Stimulated activated CD4-positive, alpha-beta T cell treated with anti-CD3 and anti-CD28 coated beads, Interleukin-1b, Interleukin-23, amount 100 ng/mL, for 4 hours (primary cell): ENCODE results near the gene SDK1.

Experiments used
- DNase-seq, 2 donors: peaks; one replicate each; pipeline ENCODE4 v3.0.0-alpha.2; 2020; ENCODE audit warnings: low read depth in 2 of 2

SDK1 gene

GRCh38 chr7:4045450-4045849, 744.4 kb downstream of the SDK1 start:
- DNase-seq, result no peak

GRCh38 chr7:4045975-4046374, 744.9 kb downstream of the SDK1 start:
- no peak for DNase-seq

- DNase-seq, result no peak
These were observed 747.3 kb downstream of the SDK1 start for GRCh38 chr7:4048336-4048735.

- DNase-seq, result no peak
These were observed 748.1 kb downstream of the SDK1 start for GRCh38 chr7:4049202-4049601.

- no peak for DNase-seq
These were observed 749.1 kb downstream of the SDK1 start for GRCh38 chr7:4050126-4050660.

GRCh38 chr7:4051696-4052095, 750.6 kb downstream of the SDK1 start:
- no peak for DNase-seq

- DNase-seq, result no peak
These were observed 751.1 kb downstream of the SDK1 start for GRCh38 chr7:4052130-4052529.

GRCh38 chr7:4054158-4054557, 753.1 kb downstream of the SDK1 start:
- no peak for DNase-seq

GRCh38 chr7:4056552-4057288, 755.7 kb downstream of the SDK1 start:
- no peak for DNase-seq

GRCh38 chr7:4057289-4057616, 756.2 kb downstream of the SDK1 start:
- no peak for DNase-seq

GRCh38 chr7:4058158-4058557, 757.1 kb downstream of the SDK1 start:
- no peak for DNase-seq

- DNase-seq, result no peak
These were observed 764.1 kb downstream of the SDK1 start for GRCh38 chr7:4065190-4065589.

GRCh38 chr7:4066206-4066605, 765.2 kb downstream of the SDK1 start:
- no peak for DNase-seq

GRCh38 chr7:4066626-4067475, 765.8 kb downstream of the SDK1 start:
- no peak for DNase-seq

GRCh38 chr7:4067476-4067760, 766.4 kb downstream of the SDK1 start:
- DNase-seq, result no peak

- no peak for DNase-seq
These were observed 766.8 kb downstream of the SDK1 start for GRCh38 chr7:4067874-4068273.

- DNase-seq, result no peak
These were observed 767.2 kb downstream of the SDK1 start for GRCh38 chr7:4068286-4068685.

- no peak for DNase-seq
These were observed 768.4 kb downstream of the SDK1 start for GRCh38 chr7:4069268-4070095.

- DNase-seq, result no peak
These were observed 769.2 kb downstream of the SDK1 start for GRCh38 chr7:4070214-4070613.

GRCh38 chr7:4071370-4072058, 770.5 kb downstream of the SDK1 start:
- DNase-seq, result no peak

- DNase-seq, result no peak
These were observed 771.3 kb downstream of the SDK1 start for GRCh38 chr7:4072161-4072925.
